ENCODE measurements around the gene NSD1. TPM values are rescaled to one million over a fixed set of nuclear protein-coding genes. Genes with fewer than 3 reads are reported as not detected.

NSD1 gene
- total and polyA plus RNA-seq, 2 experiments from 2014 or later: 26.6 to 28.8 TPM

DNA sequence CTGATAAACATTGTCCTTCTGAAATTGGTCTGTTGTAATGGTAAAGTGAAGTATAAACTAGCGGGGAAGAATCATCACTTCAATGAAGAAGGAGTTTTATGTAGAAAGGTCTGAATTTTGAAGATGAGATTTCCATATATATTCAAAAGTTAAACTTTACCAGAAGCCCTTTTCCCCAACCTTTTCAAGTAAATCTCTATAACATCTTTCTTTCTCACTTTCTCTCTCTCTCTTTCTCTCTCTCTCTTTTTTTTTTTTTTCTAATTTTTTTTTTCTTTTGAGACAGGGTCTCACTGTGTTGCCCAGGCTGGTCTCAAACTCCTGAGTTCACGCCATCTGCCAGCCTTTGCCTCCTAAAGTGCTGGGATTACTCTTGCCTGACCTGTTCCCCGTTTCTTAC, 78.7 kb downstream of the NSD1 start:
- peaks cover 61% of the 10 kb centered on the region for H3K79me2 ChIP-seq
- H3K27me3 ChIP-seq: no peaks in the 10 kb centered on the region
- H3K36me3 ChIP-seq (replicated peaks; ENCODE audit: insufficient read depth, low read depth): no peaks in the 10 kb centered on the region
- H4K20me1 ChIP-seq (ENCODE audit: insufficient read depth, poor library complexity, severe bottlenecking): no peaks in the 10 kb centered on the region
- H2AFZ ChIP-seq: no peak overlapping the region
- no peaks in the 10 kb centered on the region for H3K9me3 ChIP-seq (ENCODE audit: low read depth)
- 63% methylated on average over 3 of the region's 3 CpGs for WGBS (ENCODE audit: low lambda C conversion rate, missing lambda C conversion rate)
- no peak overlapping the region for H3K4me2 ChIP-seq
- TF ChIP-seq EZH2phosphoT487 (IDR thresholded peaks at IDR 0.05; ENCODE audit: low read depth, severe bottlenecking, unreplicated experiment) (no peak), EZH2 (IDR thresholded peaks at IDR 0.05; ENCODE audit: borderline replicate concordance) (no peak), CTCF (IDR thresholded peaks at IDR 0.05; ENCODE audit: poor library complexity) (no peak)
- no peak overlapping the region for H3K4me3 ChIP-seq
- no peak for DNase-seq (ENCODE audit: low spot score)
- H3K9me2 ChIP-seq (replicated peaks; ENCODE audit: insufficient read depth): no peaks in the 10 kb centered on the region
- H3K27ac ChIP-seq: no peak overlapping the region
- H3K4me1 ChIP-seq (ENCODE audit: insufficient read depth): no peaks in the 10 kb centered on the region

GRCh38 chr5:177220576-177220975, 87.0 kb downstream of the NSD1 start:
- peaks cover 97% of the 10 kb centered on the region for H3K79me2 ChIP-seq

DNA sequence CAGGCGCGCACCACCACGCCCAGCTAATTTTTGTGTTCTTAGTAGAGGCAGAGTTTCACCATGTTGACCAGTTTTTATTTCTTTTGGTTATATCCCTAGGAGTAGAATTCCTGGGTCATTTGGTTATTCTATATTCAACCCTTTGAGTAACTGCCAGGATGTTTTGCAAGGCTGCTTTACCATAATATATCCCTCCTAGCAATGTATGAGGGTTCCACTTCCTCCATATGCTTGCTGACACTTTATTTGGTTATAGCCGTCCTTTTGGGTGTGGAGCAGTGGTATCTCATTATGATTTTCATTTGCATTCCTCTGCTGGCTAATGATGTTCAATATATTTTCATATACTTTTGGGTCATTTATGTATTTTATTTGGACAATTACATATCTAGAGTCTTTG, 88.7 kb downstream of the NSD1 start:
- no peak overlapping the region for H3K4me2 ChIP-seq
- H3K27me3 ChIP-seq: no peaks in the 10 kb centered on the region
- no peaks in the 10 kb centered on the region for H3K9me3 ChIP-seq (ENCODE audit: low read depth)
- no peaks in the 10 kb centered on the region for H3K9me2 ChIP-seq (replicated peaks; ENCODE audit: insufficient read depth)
- 95% methylated on average over 4 of the region's 4 CpGs for WGBS (ENCODE audit: low lambda C conversion rate, missing lambda C conversion rate)
- peaks cover 97% of the 10 kb centered on the region for H3K79me2 ChIP-seq
- H3K4me3 ChIP-seq: no peak overlapping the region
- peaks cover 4% of the 10 kb centered on the region for H4K20me1 ChIP-seq (ENCODE audit: insufficient read depth, poor library complexity, severe bottlenecking)
- TF ChIP-seq EZH2phosphoT487 (IDR thresholded peaks at IDR 0.05; ENCODE audit: low read depth, severe bottlenecking, unreplicated experiment) (no peak), CTCF (IDR thresholded peaks at IDR 0.05; ENCODE audit: poor library complexity) (no peak), EZH2 (IDR thresholded peaks at IDR 0.05; ENCODE audit: borderline replicate concordance) (no peak)
- no peak for DNase-seq (ENCODE audit: low spot score)
- H3K27ac ChIP-seq: no peak overlapping the region
- no peak overlapping the region for H2AFZ ChIP-seq
- no peaks in the 10 kb centered on the region for H3K36me3 ChIP-seq (replicated peaks; ENCODE audit: insufficient read depth, low read depth)
- H3K4me1 ChIP-seq (ENCODE audit: insufficient read depth): no peaks in the 10 kb centered on the region

More at GRCh38 chr5:177220576-177220975, 87.0 kb downstream of the NSD1 start:
- Histone ChIP-seq H3K27ac (no peak overlapping the region), H3K9me2 (replicated peaks; ENCODE audit: insufficient read depth) (no peaks in the 10 kb centered on the region), H3K9me3 (ENCODE audit: low read depth) (no peaks in the 10 kb centered on the region), H4K20me1 (ENCODE audit: insufficient read depth, poor library complexity, severe bottlenecking) (peaks cover 4% of the 10 kb centered on the region), H2AFZ (no peak overlapping the region), H3K4me3 (no peak overlapping the region), H3K27me3 (no peaks in the 10 kb centered on the region), H3K4me2 (no peak overlapping the region), H3K4me1 (ENCODE audit: insufficient read depth) (no peaks in the 10 kb centered on the region), H3K36me3 (replicated peaks; ENCODE audit: insufficient read depth, low read depth) (no peaks in the 10 kb centered on the region)
- TF ChIP-seq EZH2 (IDR thresholded peaks at IDR 0.05; ENCODE audit: borderline replicate concordance) (no peak), EZH2phosphoT487 (IDR thresholded peaks at IDR 0.05; ENCODE audit: low read depth, severe bottlenecking, unreplicated experiment) (no peak), CTCF (IDR thresholded peaks at IDR 0.05; ENCODE audit: poor library complexity) (no peak)
- 96% methylated on average over 8 of the region's 8 CpGs for WGBS (ENCODE audit: low lambda C conversion rate, missing lambda C conversion rate)
- DNase-seq (ENCODE audit: low spot score): no peak

GRCh38 chr5:177225798-177226197, 92.2 kb downstream of the NSD1 start:
- Histone ChIP-seq H3K9me3 (ENCODE audit: low read depth) (no peaks in the 10 kb centered on the region), H3K4me2 (no peak overlapping the region), H3K9me2 (replicated peaks; ENCODE audit: insufficient read depth) (no peaks in the 10 kb centered on the region), H2AFZ (no peak overlapping the region), H4K20me1 (ENCODE audit: insufficient read depth, poor library complexity, severe bottlenecking) (peaks cover 4% of the 10 kb centered on the region), H3K36me3 (replicated peaks; ENCODE audit: insufficient read depth, low read depth) (no peaks in the 10 kb centered on the region), H3K79me2 (peaks cover 100% of the 10 kb centered on the region), H3K27me3 (no peaks in the 10 kb centered on the region), H3K27ac (no peak overlapping the region), H3K4me3 (no peak overlapping the region), H3K4me1 (ENCODE audit: insufficient read depth) (no peaks in the 10 kb centered on the region)
- DNase-seq (ENCODE audit: low spot score): no peak
- no peak for TF ChIP-seq EZH2phosphoT487 (IDR thresholded peaks at IDR 0.05; ENCODE audit: low read depth, severe bottlenecking, unreplicated experiment)
- no peak for TF ChIP-seq CTCF (IDR thresholded peaks at IDR 0.05; ENCODE audit: poor library complexity)
- no peak for TF ChIP-seq EZH2 (IDR thresholded peaks at IDR 0.05; ENCODE audit: borderline replicate concordance)
- 96% methylated on average over 4 of the region's 4 CpGs for WGBS (ENCODE audit: low lambda C conversion rate, missing lambda C conversion rate)
